T-cell (primary cell): Measurements from ENCODE around the gene IL20. TPM values are rescaled to one million over a fixed set of nuclear protein-coding genes. Genes with fewer than 3 reads are reported as not detected.

Source experiments
- ATAC-seq, 4 experiments: fragments of 200-7000 bp in 3 of 4; fragments of 150-1000 bp in 1 of 4; cut with Tn5 transposase; replicated peaks in 1 of 4; 1 replicate in 3 of 4; 2 replicates in 1 of 4; pipeline ENCODE4 v1.10.0; 2021; ENCODE audit warnings: moderate library complexity in 3 of 4, mild to moderate bottlenecking in 2 of 4, moderate number of reproducible peaks in 1 of 4
- CTCF ChIA-PET, 2 donors: fragments of 300-600 bp; sonication (Branson Sonifier 250); formaldehyde crosslinking; loops; one replicate each; lab custom pipeline; 2022; ENCODE audit warnings: antibody characterized with exemption in 2 of 2; lab: Charles Lee
- POLR2A ChIA-PET, 2 donors: fragments of 300-600 bp; sonication (Branson Sonifier 250); formaldehyde crosslinking; loops; one replicate each; lab custom pipeline; 2022; ENCODE audit warnings: antibody characterized with exemption in 2 of 2; lab: Charles Lee
- DNase-seq, 35 experiments: peaks; one replicate each; pipeline versions ENCODE4 v3.0.0 to v3.0.0-alpha.2; 2013 to 2023
- H3K27ac ChIP-seq: one replicate; pipeline ENCODE4 v1.5.1; 2013; ENCODE audit warnings: low read length
- H3K27me3 ChIP-seq, 2 experiments: replicated peaks in 1 of 2; 1 replicate in 1 of 2; 2 replicates in 1 of 2; pipeline versions ENCODE4 v1.6.1 to v1.7.0; 2013; ENCODE audit warnings: low read length in 1 of 2, mixed read lengths in 1 of 2; ENCODE audit not compliant: control insufficient read depth in 2 of 2, insufficient read depth in 2 of 2; ENCODE audit errors: extremely low read depth in 1 of 2
- H3K36me3 ChIP-seq, 2 donors: 1 replicate in 1 of 2; 2 replicates in 1 of 2; pipeline versions ENCODE4 v1.6.1 to v1.7.0; 2013; ENCODE audit warnings: low read length in 1 of 2; ENCODE audit not compliant: control insufficient read depth in 2 of 2, insufficient read depth in 1 of 2; ENCODE audit errors: extremely low read depth in 1 of 2
- H3K4me1 ChIP-seq, 2 experiments: 1 replicate in 1 of 2; 2 replicates in 1 of 2; pipeline versions ENCODE4 v1.6.1 to v1.7.0; 2013; ENCODE audit warnings: low read length in 2 of 2, mixed read lengths in 1 of 2; ENCODE audit not compliant: insufficient read depth in 2 of 2, control insufficient read depth in 1 of 2; ENCODE audit errors: extremely low read depth in 1 of 2
- H3K4me3 ChIP-seq, 2 donors: 1 replicate in 1 of 2; 2 replicates in 1 of 2; pipeline versions ENCODE4 v1.5.1 to v1.7.0; 2013; ENCODE audit warnings: mild to moderate bottlenecking in 2 of 2, low read length in 1 of 2, moderate library complexity in 1 of 2; ENCODE audit not compliant: control insufficient read depth in 1 of 2; ENCODE audit errors: extremely low read depth in 1 of 2
- H3K9me3 ChIP-seq: 2 replicates; pipeline ENCODE4 v1.7.0; 2013
- H3K27ac Mint-ChIP-seq, 2 donors: one replicate each; pipeline ENCODE4 v1.8.0; 2020 to 2021; ENCODE audit warnings: mild to moderate bottlenecking in 2 of 2, mixed read lengths in 2 of 2
- H3K27me3 Mint-ChIP-seq, 2 donors: one replicate each; pipeline ENCODE4 v1.8.0; 2021 to 2022; ENCODE audit warnings: mixed read lengths in 2 of 2
- H3K36me3 Mint-ChIP-seq: one replicate; pipeline ENCODE4 v1.8.0; 2021; ENCODE audit warnings: mixed read lengths
- H3K4me1 Mint-ChIP-seq, 3 donors: one replicate each; pipeline ENCODE4 v1.8.0; 2020 to 2022; ENCODE audit warnings: mixed read lengths in 3 of 3, mild to moderate bottlenecking in 1 of 3
- H3K4me3 Mint-ChIP-seq, 3 donors: one replicate each; pipeline ENCODE4 v1.8.0; 2020 to 2022; ENCODE audit warnings: mild to moderate bottlenecking in 3 of 3, mixed read lengths in 3 of 3, moderate library complexity in 3 of 3
- H3K9me3 Mint-ChIP-seq, 3 donors: one replicate each; pipeline ENCODE4 v1.8.0; 2020 to 2022; ENCODE audit warnings: mixed read lengths in 3 of 3
- WGBS: methylation state at CpG from one replicate; pipeline ENCODE4 v1.1.5; 2013; ENCODE audit warnings: missing lambda C conversion rate; ENCODE audit not compliant: insufficient coverage; 5-methylcytosine and 5-hydroxymethylcytosine counted together
- total RNA-seq, 35 experiments: library from RNA in 6 of 35; stranded (reverse) in 6 of 35; fragments of 120-200 nt in 1 of 35; gene quantifications; one replicate each; pipeline versions ENCODE4 v1.2.1 to v1.2.4 and lab custom pipeline; 2013 to 2026

IL20 gene
- total RNA-seq, 5 donors from 2014 or later (not counting 1 experiment from before 2014, with no cell fraction given), result not detected

GRCh38 chr1:206883160-206883559 lies 17.7 kb downstream of the IL20 start:
- no peak overlapping the region for H3K4me3 Mint-ChIP-seq
- H3K9me3 Mint-ChIP-seq, result peaks cover 8 to 12% (median 11%) of the 10 kb centered on the region in 3 donors
- 88% methylated on average over 1 of the region's 1 CpG for WGBS
- H3K9me3 ChIP-seq, result peaks cover 5% of the 10 kb centered on the region
- ATAC-seq, result no peak
- peaks cover 0 to under 1% (median under 1%) of the 10 kb centered on the region in 3 donors for H3K4me1 Mint-ChIP-seq
- no peak overlapping the region for H3K4me3 ChIP-seq
- H3K27me3 Mint-ChIP-seq, result peaks cover 0 to 1% of the 10 kb centered on the region in 2 donors
- POLR2A ChIA-PET, result interaction anchor here in 1 of 2 donors (0.6 kb wide), 1 partner anchor 69 kb away, joined by 3 read pairs; no protein-coding TSS in a partner anchor
- CTCF ChIA-PET, result interaction anchor here (0.6 to 1.0 kb wide), 3 partner anchors 10 to 29 kb away, joined by 3 to 4 read pairs (median 4); no protein-coding TSS in a partner anchor
- no peak overlapping the region for H3K27ac ChIP-seq
- peaks cover 7% of the 10 kb centered on the region for H3K36me3 Mint-ChIP-seq
- no peak for DNase-seq
- H3K27me3 ChIP-seq, result no peaks in the 10 kb centered on the region
- no peaks in the 10 kb centered on the region for H3K4me1 ChIP-seq
- H3K36me3 ChIP-seq, result no peaks in the 10 kb centered on the region
- no peak overlapping the region for H3K27ac Mint-ChIP-seq

GRCh38 chr1:206883876-206884275 lies 18.5 kb downstream of the IL20 start:
- no peak for DNase-seq
- ChIA-PET POLR2A (interaction anchor here in 1 of 2 donors (0.6 kb wide), 1 partner anchor 70 kb away, joined by 3 read pairs; no protein-coding TSS in a partner anchor), CTCF (interaction anchor here (0.6 to 1.3 kb wide), 7 partner anchors 9 to 150 kb away, joined by 3 to 4 read pairs (median 3); no protein-coding TSS in a partner anchor)
- no CpG with 5 or more reads among the region's 2 CpGs for WGBS
- Mint-ChIP-seq H3K4me3 (no peak overlapping the region), H3K27ac (no peak overlapping the region), H3K27me3 (peaks cover 0 to 1% of the 10 kb centered on the region in 2 donors), H3K4me1 (peaks cover 0 to 3% (median 2%) of the 10 kb centered on the region in 3 donors), H3K36me3 (peaks cover 4% of the 10 kb centered on the region), H3K9me3 (peaks cover 4 to 6% (median 6%) of the 10 kb centered on the region in 3 donors)
- H3K36me3 ChIP-seq, result no peaks in the 10 kb centered on the region
- H3K4me1 ChIP-seq, result no peaks in the 10 kb centered on the region
- no peak overlapping the region for H3K27ac ChIP-seq
- H3K27me3 ChIP-seq, result no peaks in the 10 kb centered on the region
- ATAC-seq, result no peak
- no peak overlapping the region for H3K4me3 ChIP-seq
- H3K9me3 ChIP-seq, result no peaks in the 10 kb centered on the region

- Histone ChIP-seq H3K9me3 (no peaks in the 10 kb centered on the region), H3K4me3 (no peak overlapping the region), H3K36me3 (no peaks in the 10 kb centered on the region), H3K4me1 (peaks cover under 1 to 6% of the 10 kb centered on the region in 2 experiments), H3K27ac (no peak overlapping the region), H3K27me3 (no peaks in the 10 kb centered on the region)
- H3K4me1 Mint-ChIP-seq, result peaks cover 9 to 15% (median 13%) of the 10 kb centered on the region in 3 donors
- DNase-seq (no peak), ATAC-seq (no peak)
- no peaks in the 10 kb centered on the region for H3K36me3 Mint-ChIP-seq
- POLR2A ChIA-PET, result no interaction called here
- H3K27me3 Mint-ChIP-seq, result peaks cover 0 to 1% of the 10 kb centered on the region in 2 donors
- H3K9me3 Mint-ChIP-seq, result no peaks in the 10 kb centered on the region
- no peak overlapping the region for H3K4me3 Mint-ChIP-seq
- 100% methylated on average over 1 of the region's 3 CpGs for WGBS
- CTCF ChIA-PET, result interaction anchor here in 1 of 2 donors (0.7 to 1.0 kb wide), 2 partner anchors 23 to 113 kb away, joined by 3 to 5 read pairs; no protein-coding TSS in a partner anchor
- H3K27ac Mint-ChIP-seq, result no peak overlapping the region
Observed at GRCh38 chr1:206885341-206886060, 20.1 kb downstream of the IL20 start.

GRCh38 chr1:206886831-206887230 lies 21.4 kb downstream of the IL20 start:
- H3K4me1 ChIP-seq, result peaks cover 4 to 8% of the 10 kb centered on the region in 2 experiments
- H3K36me3 Mint-ChIP-seq, result peaks cover 5% of the 10 kb centered on the region
- no peak for ATAC-seq
- POLR2A ChIA-PET, result interaction anchor here in 1 of 2 donors (1.0 kb wide), 1 partner anchor 151 kb away, joined by 3 read pairs; no protein-coding TSS in a partner anchor
- H3K27ac Mint-ChIP-seq, result no peak overlapping the region
- no peaks in the 10 kb centered on the region for H3K36me3 ChIP-seq
- 100% methylated on average over 1 of the region's 1 CpG for WGBS
- H3K27ac ChIP-seq, result no peak overlapping the region
- H3K4me1 Mint-ChIP-seq, result peaks cover 22 to 25% (median 24%) of the 10 kb centered on the region in 3 donors
- H3K4me3 Mint-ChIP-seq, result no peak overlapping the region
- no peak overlapping the region for H3K4me3 ChIP-seq
- H3K27me3 Mint-ChIP-seq, result peaks cover 0 to 1% of the 10 kb centered on the region in 2 donors
- H3K9me3 Mint-ChIP-seq, result no peaks in the 10 kb centered on the region
- H3K9me3 ChIP-seq, result no peaks in the 10 kb centered on the region
- CTCF ChIA-PET, result no interaction called here
- no peak for DNase-seq
- H3K27me3 ChIP-seq, result peaks cover 0 to 1% of the 10 kb centered on the region in 2 experiments

GRCh38 chr1:206887701-206888100 lies 22.3 kb downstream of the IL20 start:
- Mint-ChIP-seq H3K9me3 (no peaks in the 10 kb centered on the region), H3K27me3 (peaks cover 0 to 1% of the 10 kb centered on the region in 2 donors), H3K4me1 (peaks cover 23 to 26% (median 24%) of the 10 kb centered on the region in 3 donors), H3K4me3 (no peak overlapping the region), H3K36me3 (peaks cover 5% of the 10 kb centered on the region), H3K27ac (no peak overlapping the region)
- Histone ChIP-seq H3K9me3 (no peaks in the 10 kb centered on the region), H3K36me3 (no peaks in the 10 kb centered on the region), H3K27me3 (peaks cover 0 to 2% of the 10 kb centered on the region in 2 experiments), H3K4me1 (peaks cover 4 to 8% of the 10 kb centered on the region in 2 experiments), H3K4me3 (no peak overlapping the region), H3K27ac (no peak overlapping the region)
- DNase-seq (no peak), ATAC-seq (no peak)
- ChIA-PET CTCF (interaction anchor here in 1 of 2 donors (1.1 kb wide), 1 partner anchor 71 kb away, joined by 3 read pairs; no protein-coding TSS in a partner anchor), POLR2A (interaction anchor here in 1 of 2 donors (1.0 kb wide), 1 partner anchor 85 kb away, joined by 4 read pairs; no protein-coding TSS in a partner anchor)
- 100% methylated on average over 1 of the region's 4 CpGs for WGBS
